Right cardiac atrium (tissue), 5 donors: ENCODE data around the gene HOXD13. TPM values are rescaled to one million over a fixed set of nuclear protein-coding genes. Genes with fewer than 3 reads are reported as not detected.
A peak's percentile ranks its signal among the peaks of the same experiment; 100 is the strongest.

Experiments used
- ATAC-seq, 2 donors: fragments of 200-7000 bp; cut with Tn5 transposase; one replicate each; pipeline versions ENCODE4 v1.8.0 to v1.9.1; 2020; ENCODE audit warnings: moderate library complexity in 2 of 2, mild to moderate bottlenecking in 1 of 2
- DNase-seq, 3 donors: peaks; one replicate each; pipeline ENCODE4 v3.0.0-alpha.2; 2020
- H3K27ac ChIP-seq: one replicate; pipeline ENCODE4 v1.5.1; 2013; ENCODE audit warnings: mild to moderate bottlenecking, low read length, control low read depth, moderate library complexity
- H3K27me3 ChIP-seq: one replicate; pipeline ENCODE4 v1.6.1; 2013; ENCODE audit not compliant: control insufficient read depth, insufficient read depth
- H3K4me1 ChIP-seq: one replicate; pipeline ENCODE4 v1.6.1; 2013; ENCODE audit warnings: low read length; ENCODE audit not compliant: control insufficient read depth, insufficient read depth
- H3K4me3 ChIP-seq: one replicate; pipeline ENCODE4 v1.5.1; 2013; ENCODE audit warnings: low read length, control low read depth
- H3K9me3 ChIP-seq: one replicate; pipeline ENCODE4 v1.6.1; 2013; ENCODE audit warnings: low read length; ENCODE audit not compliant: control insufficient read depth
- WGBS: extraction: QIAGEN DNeasy Blood & Tissue Kit; methylation state at CpG from one replicate; pipeline ENCODE4 v1.1.7; 2013; 5-methylcytosine and 5-hydroxymethylcytosine counted together
- intact Hi-C, 4 donors: fragments of 100-400 bp; cut with DNase I; formaldehyde crosslinking; loops; one replicate each; pipeline versions ENCODE4 v1.11.0 to v1.14.0; 2022 to 2023
- polyA plus RNA-seq: library from polyadenylated mRNA; stranded (reverse); fragments of 200-250 nt; gene quantifications from one replicate; pipeline ENCODE4 v1.2.3, GENCODE V29; 2013
- total RNA-seq, 4 donors: library from RNA; stranded (reverse); fragmentation: NEBNext Ultra II Directional; extraction: Animal tissue kit (Norgen Biotek cat#: 25700); gene quantifications; one replicate each; pipeline ENCODE4 v1.2.1, GENCODE V29; 2021
- donor health status: healthy with polysubstance abuse.
- donor health status: DM: no; HTN: yes; CAD: no.
- donor health status: DM: no; HTN: no; CAD: no.
- donor health status: DM: no; HTN: yes; CAD: no; lungs with severe emphysema.
- donor health status: DM: yes; HTN: yes; CAD: no.

Gene HOXD13
- total and polyA plus RNA-seq, 5 donors = not detected

GRCh38 chr2:176139661-176140512 is 47.4 kb downstream of the HOXD13 start:
- no peaks in the 10 kb centered on the region for H3K9me3 ChIP-seq
- H3K27me3 ChIP-seq = peaks cover 12% of the 10 kb centered on the region
- 17% methylated on average over 41 of the region's 41 CpGs for WGBS
- H3K4me1 ChIP-seq = no peaks in the 10 kb centered on the region
- H3K27ac ChIP-seq = no peak overlapping the region
- H3K4me3 ChIP-seq = no peak overlapping the region
- no peak for DNase-seq
- no peak for ATAC-seq
- intact Hi-C loops = loop anchor here (2.0 to 10.0 kb wide), 12 partner anchors 312 to 1005 kb away; no protein-coding TSS in a partner anchor

GRCh38 chr2:176140513-176141317 is 48.2 kb downstream of the HOXD13 start:
- Histone ChIP-seq H3K9me3 (no peaks in the 10 kb centered on the region), H3K4me3 (peak overlapping the region; percentile 32), H3K27me3 (peaks cover 8% of the 10 kb centered on the region), H3K27ac (no peak overlapping the region), H3K4me1 (no peaks in the 10 kb centered on the region)
- DNase-seq (peak; percentile 69 to 88 (median 86)), ATAC-seq (peak; percentile 92 to 95)
- WGBS = 8% methylated on average over 48 of the region's 48 CpGs
- intact Hi-C loops = loop anchor here (2.0 to 10.0 kb wide), 9 partner anchors 312 to 674 kb away; no protein-coding TSS in a partner anchor

GRCh38 chr2:176142281-176142680 is 49.8 kb downstream of the HOXD13 start:
- DNase-seq (no peak), ATAC-seq (no peak)
- Histone ChIP-seq H3K9me3 (no peaks in the 10 kb centered on the region), H3K4me3 (no peak overlapping the region), H3K27me3 (peaks cover 8% of the 10 kb centered on the region), H3K27ac (no peak overlapping the region), H3K4me1 (no peaks in the 10 kb centered on the region)
- intact Hi-C loops = loop anchor here (5.0 to 10.0 kb wide), 8 partner anchors 310 to 673 kb away; no protein-coding TSS in a partner anchor
- 87% methylated on average over 2 of the region's 2 CpGs for WGBS

Other genes starting within 250 kb of the HOXD13 start
- gene LNPK, start 90.5 kb upstream of the HOXD13 start, total RNA-seq = 10 to 100 TPM; 22.6 to 37.2 (median 24.0) TPM
- 4.6 TPM for gene LNPK, start 90.5 kb upstream of the HOXD13 start, polyA plus RNA-seq
- not detected for gene EVX2, start 8.8 kb upstream of the HOXD13 start, total RNA-seq
- gene EVX2, start 8.8 kb upstream of the HOXD13 start, polyA plus RNA-seq = not detected
- gene HOXD12, start 7.1 kb downstream of the HOXD13 start, total RNA-seq = not detected
- not detected for gene HOXD12, start 7.1 kb downstream of the HOXD13 start, polyA plus RNA-seq
- gene HOXD11, start 14.6 kb downstream of the HOXD13 start, total RNA-seq = not detected
- not detected for gene HOXD11, start 14.6 kb downstream of the HOXD13 start, polyA plus RNA-seq
- gene HOXD10, start 24.1 kb downstream of the HOXD13 start, total RNA-seq = not detected
- gene HOXD10, start 24.1 kb downstream of the HOXD13 start, polyA plus RNA-seq = not detected
- gene HOXD9, start 30.0 kb downstream of the HOXD13 start, total RNA-seq = not detected
- 0.09 TPM for gene HOXD9, start 30.0 kb downstream of the HOXD13 start, polyA plus RNA-seq
- under 1 TPM; 0.11 to 0.39 (median 0.28) TPM for gene HOXD8, start 37.0 kb downstream of the HOXD13 start, total RNA-seq
- gene HOXD8, start 37.0 kb downstream of the HOXD13 start, polyA plus RNA-seq = 0.63 TPM
- not detected for gene HOXD4, start 58.8 kb downstream of the HOXD13 start, total RNA-seq
- gene HOXD4, start 58.8 kb downstream of the HOXD13 start, polyA plus RNA-seq = 0.29 TPM
- not detected for gene HOXD3, start 64.6 kb downstream of the HOXD13 start, total RNA-seq
- gene HOXD3, start 64.6 kb downstream of the HOXD13 start, polyA plus RNA-seq = 0.16 TPM
- gene HOXD1, start 95.9 kb downstream of the HOXD13 start, total RNA-seq = not detected
- 0.05 TPM for gene HOXD1, start 95.9 kb downstream of the HOXD13 start, polyA plus RNA-seq
- gene MTX2, start 176.7 kb downstream of the HOXD13 start, total RNA-seq = 10 to 100 TPM; 34.7 to 51.7 (median 43.2) TPM
- gene MTX2, start 176.7 kb downstream of the HOXD13 start, polyA plus RNA-seq = 83.3 TPM